Right ventricle myocardium superior (tissue), 1 donor: ENCODE data around the gene ZSCAN20. TPM values are rescaled to one million over a fixed set of nuclear protein-coding genes. Genes with fewer than 3 reads are reported as not detected.

ENCODE experiments used
- ATAC-seq: fragments of 200-7000 bp; cut with Tn5 transposase; one replicate; pipeline ENCODE4 v1.9.1; 2020; ENCODE audit warnings: mild to moderate bottlenecking; ENCODE audit not compliant: poor library complexity
- DNase-seq: peaks from one replicate; pipeline ENCODE4 v3.0.0-alpha.2; 2020
- intact Hi-C: fragments of 100-400 bp; cut with DNase I; formaldehyde crosslinking; loops from one replicate; pipeline ENCODE4 v1.11.2; 2022
- total RNA-seq: library from RNA; stranded (reverse); fragmentation: NEBNext Ultra II Directional; extraction: Animal tissue kit (Norgen Biotek cat#: 25700); gene quantifications from one replicate; pipeline ENCODE4 v1.2.1, GENCODE V29; 2021
- donor health status: DM: no; HTN: yes; CAD: no; lungs with severe emphysema.

ZSCAN20 gene
- total RNA-seq, 1 donor from 2014 or later, result 4.4 TPM

DNA sequence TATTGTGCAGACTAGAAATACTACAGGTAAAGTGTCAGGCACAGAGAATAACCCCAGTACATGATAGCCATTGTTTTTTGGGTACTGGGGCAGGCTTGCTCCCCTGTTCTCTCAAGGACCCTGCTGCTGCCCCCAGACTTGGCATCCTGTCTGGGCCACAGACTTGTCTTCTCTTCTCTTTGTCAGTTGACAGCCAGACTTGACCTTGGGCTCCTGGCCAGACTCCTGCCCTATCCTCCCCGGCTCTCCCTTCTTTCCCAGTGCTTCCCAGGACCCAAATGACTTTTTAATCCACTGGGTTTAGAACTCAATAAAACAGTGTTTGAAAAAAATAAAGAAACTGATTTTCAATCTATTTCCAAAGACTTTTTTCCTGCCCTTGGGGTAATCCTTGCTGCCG, 43.2 kb downstream of the ZSCAN20 start:
- ATAC-seq, result peak; percentile 86

GRCh38 chr1:33516428-33516827, 44.0 kb downstream of the ZSCAN20 start:
- no peak for DNase-seq
- intact Hi-C loops, result loop anchor here (10.0 kb wide), 1 partner anchor 58 kb away; no protein-coding TSS in a partner anchor
- ATAC-seq, result no peak

More for the DNA sequence above, 43.2 kb downstream of the ZSCAN20 start:
- intact Hi-C loops, result loop anchor here (10.0 kb wide), 1 partner anchor 59 kb away; no protein-coding TSS in a partner anchor
- peak; percentile 59 for DNase-seq

DNA sequence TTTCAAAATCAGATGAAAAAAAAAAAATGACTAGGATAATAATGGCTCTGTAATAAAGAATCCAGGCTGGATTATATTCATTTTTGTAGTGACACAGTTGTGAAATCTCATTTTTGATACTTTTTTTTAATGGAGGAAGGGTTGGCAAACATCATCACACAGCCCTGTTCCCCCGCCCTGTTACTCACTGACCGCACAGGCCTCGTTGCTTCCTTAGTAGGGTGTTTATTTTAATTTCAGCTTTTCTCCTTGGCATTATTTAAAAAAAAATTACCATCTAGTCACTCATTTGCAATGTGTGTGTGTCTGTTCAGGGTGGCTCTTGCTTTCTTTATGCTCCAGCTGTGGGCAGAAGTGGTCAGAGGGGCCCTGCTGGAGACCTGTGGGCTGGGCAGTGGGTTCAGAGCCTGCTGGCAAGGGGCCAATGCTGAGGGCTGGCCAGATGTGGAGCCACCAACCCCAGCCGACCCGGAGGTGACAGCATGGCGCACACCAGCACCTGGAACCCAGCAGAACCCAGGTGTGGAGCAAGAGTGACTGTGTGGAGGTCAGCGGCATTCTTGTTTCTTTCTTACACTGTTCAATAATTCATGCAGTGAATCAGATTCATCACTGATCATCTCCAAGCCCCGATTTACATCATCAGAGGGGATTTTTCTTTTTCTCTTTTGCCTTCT, 44.6 kb downstream of the ZSCAN20 start:
- no peak for DNase-seq
- intact Hi-C loops, result loop anchor here (10.0 kb wide), 1 partner anchor 58 kb away; no protein-coding TSS in a partner anchor
- ATAC-seq, result no peak

GRCh38 chr1:33517596-33518250, 45.3 kb downstream of the ZSCAN20 start:
- ATAC-seq (no peak), DNase-seq (no peak)
- intact Hi-C loops, result loop anchor here (10.0 kb wide), 1 partner anchor 57 kb away; no protein-coding TSS in a partner anchor

DNA sequence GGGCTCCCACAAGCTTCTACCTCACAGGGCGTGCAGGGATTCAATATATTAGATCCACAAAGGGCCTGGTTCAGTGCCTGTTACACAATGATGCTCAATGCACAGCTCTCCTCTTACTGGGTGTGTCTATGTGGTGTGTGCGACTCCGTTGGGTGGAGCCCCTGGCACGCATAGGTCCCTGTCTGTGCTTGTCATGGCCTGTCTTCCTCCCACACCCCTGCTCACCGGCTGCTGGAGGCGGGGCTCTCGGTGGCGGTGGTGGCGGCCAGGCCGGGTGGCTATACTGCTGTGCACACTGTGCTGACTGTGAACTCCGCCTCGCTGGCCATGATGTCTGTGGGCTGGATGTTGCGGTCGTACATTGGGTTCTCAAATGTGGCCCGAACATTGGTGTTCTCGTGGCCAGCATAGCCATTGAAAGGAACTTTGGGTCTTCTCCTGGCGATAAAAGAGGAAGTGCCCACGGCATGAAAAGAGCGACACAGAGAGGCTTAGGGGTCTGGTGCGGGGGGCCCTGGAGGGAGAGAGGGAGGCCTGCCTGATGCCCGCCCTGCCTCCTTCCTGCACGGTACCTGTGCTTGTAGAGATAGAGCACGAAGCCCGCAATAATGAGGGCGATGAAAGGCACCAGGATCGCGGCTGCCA, 46.9 kb downstream of the ZSCAN20 start:
- ATAC-seq (no peak), DNase-seq (no peak)
- intact Hi-C loops, result loop anchor here (10.0 kb wide), 1 partner anchor 55 kb away; no protein-coding TSS in a partner anchor

- no peak for ATAC-seq
- intact Hi-C loops, result no loop called here
- no peak for DNase-seq
Measured at GRCh38 chr1:33524586-33524985, 52.1 kb downstream of the ZSCAN20 start.

DNA sequence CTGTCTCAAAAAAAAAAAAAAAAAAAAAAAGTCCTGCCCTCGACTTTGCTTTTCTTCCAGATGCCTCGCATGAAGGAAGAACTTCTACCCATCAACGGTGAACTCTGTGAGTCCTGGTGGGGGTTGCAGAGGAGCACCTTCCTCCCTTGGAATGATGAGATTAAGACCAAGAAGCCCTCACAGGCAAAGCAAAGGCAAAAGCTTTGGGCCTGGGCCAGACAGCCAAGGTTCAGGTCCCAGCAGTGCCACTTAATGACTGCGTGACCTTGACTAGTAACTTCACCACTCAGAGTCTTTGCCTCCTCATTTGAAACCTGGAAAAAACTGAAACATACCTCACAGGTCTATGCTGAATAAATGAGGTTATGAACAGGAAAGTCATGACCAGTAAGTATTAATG, 55.5 kb downstream of the ZSCAN20 start:
- intact Hi-C loops, result no loop called here
- ATAC-seq (no peak), DNase-seq (no peak)

- DNase-seq (no peak), ATAC-seq (no peak)
- intact Hi-C loops, result no loop called here
Measured at GRCh38 chr1:33529957-33530356, 57.5 kb downstream of the ZSCAN20 start.

- intact Hi-C loops, result no loop called here
- no peak for ATAC-seq
- DNase-seq, result no peak
Measured at GRCh38 chr1:33532250-33532649, 59.8 kb downstream of the ZSCAN20 start.

DNA sequence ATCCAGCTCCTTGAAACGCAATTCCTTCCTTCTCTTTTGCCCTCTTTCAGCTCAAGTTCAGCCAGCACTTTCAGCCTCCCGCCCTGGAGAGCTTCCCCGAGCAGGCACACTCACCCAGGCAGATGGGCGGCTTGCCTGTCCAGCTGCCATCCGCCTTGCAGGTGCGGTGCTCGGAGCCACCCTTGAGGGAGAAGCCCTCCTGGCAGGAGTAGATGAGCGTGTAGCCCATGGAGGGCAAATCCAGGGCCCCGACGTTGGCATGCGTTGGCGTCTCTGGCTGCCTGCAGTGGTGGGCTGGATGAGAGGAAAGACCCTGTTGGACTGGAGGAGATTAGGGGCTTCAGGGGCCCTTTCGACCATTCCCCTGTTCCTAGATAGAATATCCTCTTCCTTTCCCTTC, 60.5 kb downstream of the ZSCAN20 start:
- intact Hi-C loops, result no loop called here
- ATAC-seq, result no peak
- no peak for DNase-seq

DNA sequence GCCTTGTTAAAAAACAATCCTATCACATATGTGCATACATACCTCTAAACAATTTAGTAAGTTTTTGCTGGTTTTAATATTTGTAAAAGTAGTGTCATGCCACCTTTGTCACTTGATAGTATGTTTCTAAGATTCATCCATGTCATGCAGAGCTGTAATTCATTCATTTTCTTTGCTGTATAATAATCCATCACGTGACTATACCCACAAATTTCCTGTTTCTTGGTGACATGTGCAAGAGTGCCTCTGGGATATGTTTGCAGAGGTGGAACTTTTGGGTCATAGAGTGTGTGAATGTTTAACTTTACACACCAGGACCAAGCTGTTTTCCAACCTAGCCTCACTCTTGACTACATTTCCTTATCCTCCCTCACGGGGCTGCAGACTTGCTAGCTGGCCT, 62.9 kb downstream of the ZSCAN20 start:
- intact Hi-C loops, result no loop called here

DNA sequence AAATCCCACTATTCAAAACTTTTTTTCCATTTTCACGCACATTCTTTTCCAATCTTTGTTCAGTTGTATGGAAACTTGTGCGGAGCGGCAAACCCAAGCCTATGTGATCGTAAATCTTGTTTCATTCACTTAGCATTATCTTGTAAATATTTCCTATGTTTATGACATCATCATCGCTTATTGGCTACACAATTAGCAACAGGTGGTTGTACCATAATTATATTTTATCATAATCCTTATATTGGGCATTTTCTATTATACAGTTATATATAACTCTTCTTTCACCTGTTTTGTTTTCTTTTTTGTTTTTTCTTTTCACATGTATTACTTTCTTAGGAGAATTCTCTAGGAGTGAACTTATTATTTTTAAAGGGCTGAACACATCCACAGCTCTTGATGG, 65.4 kb downstream of the ZSCAN20 start:
- intact Hi-C loops, result no loop called here
- no peak for ATAC-seq
- DNase-seq, result no peak

More for the DNA sequence above, 62.9 kb downstream of the ZSCAN20 start:
- DNase-seq (no peak), ATAC-seq (no peak)

DNA sequence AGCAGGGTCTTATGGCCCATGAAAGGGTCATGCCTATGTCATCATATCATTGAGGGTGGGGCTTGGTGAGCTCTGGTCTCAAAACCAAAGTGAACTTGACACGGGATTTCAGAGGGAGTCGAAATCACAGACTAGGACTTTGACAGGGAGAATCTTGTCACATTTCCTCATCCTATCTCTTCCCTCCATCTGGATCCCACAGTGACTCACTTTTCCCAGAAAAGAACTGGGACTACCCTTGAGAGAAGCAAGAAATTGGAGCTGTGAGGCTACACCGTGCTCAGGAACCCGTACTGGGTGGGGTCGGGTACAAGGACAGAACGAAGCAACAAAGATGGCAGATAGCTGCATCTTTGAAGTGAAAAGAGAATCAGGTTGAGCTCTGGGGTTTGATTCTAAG, 69.5 kb downstream of the ZSCAN20 start:
- intact Hi-C loops, result no loop called here
- DNase-seq (no peak), ATAC-seq (no peak)

Other genes with a start within 250 kb of the ZSCAN20 start
- 30.1 TPM for gene ZNF362, start 216.2 kb upstream of the ZSCAN20 start, total RNA-seq
- gene A3GALT2, start 151.5 kb upstream of the ZSCAN20 start, total RNA-seq, result not detected
- 105 TPM for gene PHC2, start 41.5 kb upstream of the ZSCAN20 start, total RNA-seq